Measurements from ENCODE around the gene TAS2R41.

- no peak for TF ChIP-seq CTCF (IDR thresholded peaks at IDR 0.05)
- TF ChIP-seq POLR2A (IDR thresholded peaks at IDR 0.05) = no peak
These were observed 26.6 kb upstream of the TAS2R41 start for GRCh38 chr7:143451122-143451521.

Measured in body of pancreas (tissue), 4 donors.